ENCODE results near the gene ENHO. TPM values are rescaled to one million over a fixed set of nuclear protein-coding genes. Genes with fewer than 3 reads are reported as not detected.

Gene ENHO
- 0.20 TPM for polyA plus RNA-seq (2013, experiment 1 of 2; ENCODE audit: insufficient read length)
- 0.76 TPM for polyA plus RNA-seq (2013, experiment 2 of 2; ENCODE audit: insufficient read length)

DNA sequence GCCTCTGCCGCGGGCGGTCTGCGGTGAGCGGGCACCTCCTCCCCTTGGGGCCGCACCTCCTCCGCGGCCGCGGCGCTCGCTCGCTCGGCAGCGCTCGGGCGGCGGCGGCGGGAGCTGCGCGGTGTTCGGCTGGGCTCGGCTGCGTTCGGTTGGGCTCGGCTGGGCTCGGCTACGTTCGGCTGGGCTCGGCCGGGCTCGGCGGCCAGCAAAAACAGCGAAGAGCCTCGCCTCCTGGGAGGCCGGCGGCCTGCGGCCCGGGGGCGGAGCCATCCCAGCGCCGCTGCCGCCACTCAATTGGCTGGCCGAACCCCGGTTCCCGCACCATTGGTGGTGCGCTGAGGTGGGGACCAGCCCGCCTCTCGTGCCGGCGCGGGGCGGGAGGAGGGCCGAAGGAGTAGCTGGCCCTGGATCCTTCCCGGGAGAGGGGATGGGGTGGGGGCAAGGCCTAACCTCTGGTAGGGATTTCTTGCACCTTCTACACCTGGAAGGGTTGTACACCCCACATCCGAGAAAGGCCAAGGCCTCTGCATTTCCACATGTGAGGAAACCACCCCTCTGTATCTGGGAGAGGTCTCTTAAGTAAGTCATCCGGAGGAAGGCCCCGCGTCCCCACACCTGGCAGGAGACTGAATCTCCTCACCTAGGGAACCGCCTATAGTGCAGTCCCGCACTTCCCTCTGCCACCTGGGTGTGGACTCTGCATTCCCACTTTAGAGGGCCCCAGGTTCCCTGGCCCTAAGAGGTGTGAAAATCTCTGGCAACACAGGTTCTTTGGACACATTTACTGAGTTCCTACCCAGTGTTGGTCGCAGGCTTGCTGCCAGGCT is at the start of gene ENHO:
Gene ENHO, minus strand, starts transcription at position 20 of the 827 bp plus-strand sequence. CDS start 1,295 bp downstream, outside the sequence.
- DNase-seq, result peak; percentile 84

DNA sequence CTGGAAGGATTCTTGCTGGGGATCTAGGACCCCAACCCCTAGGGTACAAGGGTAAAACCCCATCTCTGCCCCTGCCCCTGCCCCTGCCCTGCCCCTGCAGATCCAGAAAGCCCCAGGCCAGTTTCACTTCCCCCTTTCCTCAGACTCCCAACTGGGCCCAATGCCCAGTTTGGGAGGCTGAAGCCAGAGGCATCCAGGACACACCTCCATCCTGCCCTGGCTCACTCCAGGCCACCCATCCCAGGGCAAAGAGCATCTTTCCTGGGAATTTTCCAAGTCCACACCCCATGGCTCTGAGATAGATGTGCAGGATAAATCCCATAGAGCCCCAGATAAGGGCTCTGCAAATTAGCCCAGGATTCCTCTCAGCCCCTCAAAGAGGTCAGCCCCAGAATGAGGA is 49.3 kb upstream of the ENHO start:
- DNase-seq, result no peak

DNA sequence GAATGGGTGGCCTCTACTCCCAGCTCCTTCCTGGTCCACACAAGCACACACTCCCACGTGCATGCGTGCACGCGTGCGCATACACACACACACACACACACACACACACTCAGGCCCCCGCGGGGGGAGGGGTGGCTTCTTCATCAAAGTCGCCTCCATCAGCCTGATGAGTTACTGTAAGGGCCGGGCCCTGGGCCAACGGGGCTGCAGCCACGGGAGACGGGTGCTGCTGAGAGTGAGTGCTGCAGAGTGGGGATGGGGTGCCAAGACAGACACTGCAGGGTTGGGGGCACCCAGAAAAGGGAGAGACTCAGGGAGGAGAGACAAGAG is 48.7 kb upstream of the ENHO start:
- DNase-seq, result no peak

- DNase-seq, result no peak
Measured at GRCh38 chr9:34570809-34571480, 48.2 kb upstream of the ENHO start.

- DNase-seq, result no peak
Measured at GRCh38 chr9:34570376-34570775, 47.6 kb upstream of the ENHO start.

- no peak for DNase-seq
Measured at GRCh38 chr9:34568774-34569173, 46.0 kb upstream of the ENHO start.

GRCh38 chr9:34568133-34568532 is 45.3 kb upstream of the ENHO start:
- no peak for DNase-seq

GRCh38 chr9:34566972-34567371 is 44.2 kb upstream of the ENHO start:
- DNase-seq, result no peak

DNA sequence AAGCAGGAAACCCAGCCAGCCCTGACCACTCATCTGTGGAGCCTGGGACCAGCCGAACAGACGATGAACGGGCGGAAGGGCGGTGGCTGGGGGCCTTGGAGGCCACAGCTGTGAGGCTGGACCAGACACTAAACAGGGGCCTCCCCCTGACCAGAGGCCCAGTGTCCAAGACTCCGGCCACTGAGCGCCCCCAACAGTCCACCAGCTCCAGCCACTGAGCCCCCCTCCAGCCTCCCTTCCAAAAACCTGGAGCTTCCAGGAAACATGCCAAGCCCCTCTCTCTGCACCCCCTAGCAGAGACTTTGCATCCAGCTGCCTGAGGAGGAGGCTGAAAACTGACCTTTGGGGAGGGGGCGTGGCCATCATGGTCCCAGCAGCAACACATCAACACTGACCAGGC is 43.5 kb upstream of the ENHO start:
- DNase-seq, result no peak

DNA sequence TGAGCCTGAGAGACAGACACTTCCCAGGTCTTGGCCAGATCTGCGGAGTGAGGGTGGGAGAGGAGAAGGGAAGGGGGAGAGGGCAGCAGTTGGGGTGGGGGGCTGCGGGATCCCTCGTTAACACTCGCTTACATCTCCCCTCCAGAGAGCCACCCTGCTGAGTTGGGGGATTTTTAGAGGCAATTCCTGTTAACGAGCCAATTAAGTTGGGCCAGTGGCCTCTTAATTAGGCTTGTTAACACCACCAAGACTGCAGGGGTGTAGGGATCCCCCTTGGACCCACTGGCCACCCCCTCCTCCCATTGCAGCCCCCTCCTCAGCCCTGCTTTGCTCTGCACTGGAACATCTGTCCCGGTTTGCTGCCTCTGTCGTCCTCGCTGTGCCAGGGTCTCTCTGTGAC is 43.1 kb upstream of the ENHO start:
- DNase-seq, result no peak

DNA sequence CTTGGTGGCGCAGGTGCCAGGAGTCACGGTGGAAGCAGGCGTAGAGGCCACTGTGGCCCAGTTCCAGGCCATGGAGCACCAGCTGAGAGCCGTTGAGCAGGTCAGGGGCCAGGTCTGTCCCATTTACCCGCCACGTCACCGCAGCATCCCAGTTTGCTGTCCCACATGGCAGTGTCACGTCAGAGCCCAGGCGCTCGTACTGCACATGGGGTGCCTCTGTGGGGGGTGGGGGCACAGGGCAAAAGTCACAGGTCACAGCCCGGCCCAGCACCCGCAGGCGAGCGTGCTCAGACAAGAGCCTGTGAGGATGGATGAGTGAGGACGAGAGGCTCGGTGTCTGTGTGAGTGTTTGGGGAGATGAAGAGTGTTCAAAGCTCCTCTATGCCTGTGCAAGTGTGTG is 41.8 kb upstream of the ENHO start:
- DNase-seq, result no peak

GRCh38 chr9:34563262-34563661 is 40.5 kb upstream of the ENHO start:
- no peak for DNase-seq

DNA sequence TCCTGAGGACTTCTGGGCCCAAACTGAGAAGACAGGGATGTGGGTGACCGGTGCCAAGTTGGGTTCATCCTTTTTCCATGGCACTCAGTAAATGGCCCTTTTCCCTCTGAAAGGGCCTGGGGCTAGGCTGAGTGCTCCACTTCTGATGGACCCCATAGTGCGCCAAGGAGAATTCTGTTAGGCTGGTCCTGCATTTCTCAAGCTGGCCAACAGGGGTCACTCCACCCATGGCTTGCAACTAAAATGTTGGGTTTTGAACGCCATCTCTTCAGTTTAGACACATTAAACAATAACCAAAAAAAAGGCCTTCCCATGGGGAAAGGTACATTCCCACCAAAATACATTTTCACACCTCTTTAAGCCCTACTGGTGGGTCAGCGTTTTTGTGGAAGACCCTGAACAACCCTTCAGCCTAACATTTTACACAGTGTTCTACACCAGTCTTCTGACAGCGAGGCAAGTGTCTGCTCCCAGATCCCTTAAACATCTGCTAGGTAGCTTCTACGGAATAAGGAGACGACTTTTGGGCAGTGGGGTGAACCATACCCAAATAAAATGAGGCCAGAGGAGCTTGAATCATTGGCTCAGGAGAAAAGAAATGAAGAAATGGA is 39.5 kb upstream of the ENHO start:
- DNase-seq, result no peak

DNA sequence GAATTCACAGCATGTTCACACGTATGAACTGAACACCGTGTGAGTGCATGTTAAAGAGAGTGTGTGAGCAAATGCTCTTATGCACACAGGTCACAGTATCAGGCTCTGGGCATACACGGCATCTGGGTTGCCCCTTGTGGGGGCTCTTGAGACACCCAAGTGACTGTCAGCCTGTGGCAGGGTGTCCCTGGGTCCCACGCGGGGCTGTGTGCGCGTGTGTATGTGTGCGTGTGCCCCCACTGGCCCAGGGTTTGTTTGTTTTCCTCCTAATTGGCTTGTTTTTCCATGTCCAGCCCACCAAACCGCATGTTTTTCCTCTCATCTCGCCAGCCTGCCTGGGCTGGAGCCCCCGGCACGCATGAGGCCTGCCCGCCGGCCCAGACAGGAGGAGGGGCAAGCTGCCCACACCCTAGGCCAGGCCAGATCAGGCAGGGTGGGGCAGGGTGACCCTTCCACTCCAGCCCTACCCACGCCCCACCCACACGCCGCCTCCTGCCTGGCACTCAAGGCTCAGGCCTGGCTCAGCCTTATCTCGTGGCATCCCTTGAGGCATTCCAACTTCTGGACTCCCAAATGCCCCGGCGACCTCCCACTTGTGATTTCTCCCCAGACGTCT is 37.9 kb upstream of the ENHO start:
- no peak for DNase-seq

- DNase-seq, result peak; percentile 42
Measured at GRCh38 chr9:34559624-34560455, 37.0 kb upstream of the ENHO start.

DNA sequence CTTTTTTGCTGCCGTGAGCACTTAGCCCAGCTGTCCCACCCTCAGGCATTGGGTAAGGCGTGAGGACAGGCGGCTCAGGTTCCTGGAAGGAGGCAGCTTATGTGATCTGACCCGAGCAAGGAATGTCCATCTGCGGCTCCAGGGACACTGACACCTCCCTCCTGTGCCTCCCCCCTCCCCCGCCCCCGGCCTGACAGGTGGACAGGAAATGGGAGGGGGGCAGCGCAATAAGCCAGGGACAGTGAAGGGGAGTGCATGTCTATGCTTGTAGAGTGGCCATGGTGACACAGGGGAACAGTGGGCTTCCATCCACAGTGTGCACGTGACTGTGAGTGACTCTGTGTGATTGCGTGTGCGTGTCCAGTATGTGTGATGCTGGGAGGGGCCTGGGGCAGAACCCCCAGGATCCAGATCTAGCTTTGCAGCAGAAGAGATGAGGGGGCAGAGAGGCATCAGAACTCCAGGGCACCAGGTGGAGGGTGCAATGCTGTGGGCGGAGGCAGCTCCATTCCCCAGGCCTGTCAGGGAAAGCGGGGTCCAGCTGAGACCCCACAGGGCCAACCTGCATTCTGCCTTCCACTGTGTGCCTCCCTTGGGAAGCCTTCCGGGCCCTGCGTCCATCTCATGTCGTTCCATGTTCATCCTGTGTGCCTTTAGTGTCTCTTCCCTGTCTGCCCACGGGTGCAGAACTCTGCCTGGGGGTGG is 36.3 kb upstream of the ENHO start:
- DNase-seq, result no peak

- no peak for DNase-seq
Measured at GRCh38 chr9:34558364-34558763, 35.6 kb upstream of the ENHO start.

DNA sequence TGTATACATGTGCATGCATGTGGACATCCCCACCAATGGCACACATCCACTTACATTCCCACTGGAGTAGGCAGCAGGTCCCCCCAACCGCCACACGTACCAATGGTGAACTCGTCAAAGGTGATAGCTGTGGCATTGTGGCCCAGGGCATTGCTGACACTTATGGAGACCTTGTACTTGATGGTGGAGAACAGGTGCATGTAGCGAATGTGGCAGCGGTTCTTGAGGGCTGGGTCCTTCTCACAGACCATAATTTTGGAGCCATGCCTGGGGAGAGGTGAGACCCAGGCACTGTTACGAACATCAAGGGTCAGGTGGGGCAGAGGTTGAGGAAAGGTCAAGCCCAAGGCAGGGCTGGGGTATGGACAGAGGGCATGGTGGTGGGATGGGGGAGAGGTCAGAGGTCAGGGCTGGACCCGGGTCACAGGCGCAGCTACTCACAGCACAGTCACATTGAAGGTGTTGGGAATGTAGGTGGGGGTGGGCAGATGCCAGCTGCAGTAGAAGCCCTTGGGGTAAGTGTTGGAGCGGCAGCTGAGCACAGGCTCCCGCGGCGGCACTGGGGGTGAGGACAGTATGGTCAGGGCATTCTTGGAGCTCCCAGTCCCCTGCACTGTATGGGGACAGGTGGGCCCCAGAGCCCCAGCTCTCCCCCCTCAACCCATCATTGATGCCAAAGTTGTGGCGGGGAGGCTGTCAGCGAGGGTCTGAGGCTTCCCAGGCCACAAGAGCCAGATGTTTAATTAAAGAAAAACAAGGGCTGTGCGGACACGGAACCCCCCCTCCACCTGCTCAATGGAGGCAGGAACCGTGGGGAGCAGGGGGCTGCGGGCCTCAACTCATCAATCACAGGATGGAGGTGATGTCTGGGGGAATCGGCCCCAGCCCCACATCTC is 34.9 kb upstream of the ENHO start:
- no peak for DNase-seq

- no peak for DNase-seq
Measured at GRCh38 chr9:34556949-34557348, 34.2 kb upstream of the ENHO start.

DNA sequence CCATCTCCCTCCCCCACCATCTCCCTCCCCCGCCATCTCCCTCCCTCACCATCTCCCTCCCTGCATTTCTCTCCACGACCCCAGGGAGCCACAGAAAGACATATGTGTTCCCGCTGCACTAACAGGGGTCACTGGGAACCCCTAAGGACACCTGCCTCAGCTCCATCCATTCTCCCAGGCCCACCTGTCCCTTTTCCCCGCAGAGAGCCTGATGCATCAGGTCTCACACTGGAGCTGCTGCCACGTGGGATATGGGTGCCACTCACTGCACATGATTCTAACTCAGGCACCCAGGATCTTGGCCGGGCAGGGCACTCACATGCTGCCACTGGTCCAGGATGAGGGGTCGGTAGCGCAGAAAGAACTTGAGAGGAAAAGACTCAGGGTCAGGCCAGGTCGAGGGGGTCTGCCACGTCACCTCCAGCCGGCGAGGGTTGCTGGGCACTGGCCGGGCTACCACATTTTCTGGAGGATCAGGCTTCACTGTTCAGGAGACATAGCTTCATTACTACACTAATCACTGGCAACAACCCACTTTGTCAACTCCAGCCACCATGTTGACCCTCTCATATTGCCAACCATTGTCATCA is 33.2 kb upstream of the ENHO start:
- DNase-seq, result no peak
